ENCODE data around the gene MT3.

The MT3 gene

DNA sequence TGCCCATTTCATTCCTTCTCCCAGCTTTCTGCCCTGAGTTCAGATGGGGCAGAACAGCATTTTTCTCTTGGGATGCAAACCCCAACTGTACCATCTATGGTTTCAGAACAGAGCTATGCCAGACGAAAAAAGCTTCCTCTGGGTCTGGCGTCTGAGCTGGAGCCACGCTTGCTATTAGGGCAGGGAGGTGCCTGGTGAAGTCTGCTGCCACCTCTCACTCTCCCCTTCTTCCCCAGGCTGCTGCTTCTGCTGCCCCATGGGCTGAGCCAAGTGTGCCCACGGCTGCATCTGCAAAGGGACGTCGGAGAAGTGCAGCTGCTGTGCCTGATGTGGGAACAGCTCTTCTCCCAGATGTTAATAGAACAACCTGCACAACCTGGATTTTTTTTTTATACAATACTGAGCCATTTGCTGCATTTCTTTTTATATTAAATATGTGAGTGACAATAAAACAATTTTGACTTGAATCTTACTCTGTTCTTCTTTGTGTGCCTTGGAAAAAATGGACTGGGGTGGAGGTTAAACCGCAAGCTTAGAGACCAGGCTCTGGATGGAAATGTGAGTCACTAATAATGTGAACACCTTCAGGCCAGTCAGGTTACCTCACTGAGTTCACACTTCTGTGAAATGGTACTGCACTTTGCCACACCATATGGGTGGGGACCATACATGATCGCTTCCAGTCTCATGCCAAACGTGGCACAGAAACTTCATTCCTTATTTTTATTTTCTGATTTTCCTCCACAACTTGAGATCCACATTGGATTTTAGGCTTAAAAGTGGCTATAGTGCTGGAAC is 47.5 kb downstream of the MT3 start:
- peaks cover 74% of the 10 kb centered on the region for H3K27me3 ChIP-seq (ENCODE audit: insufficient read depth, poor library complexity, severe bottlenecking)
- no peak for DNase-seq (ENCODE audit: low read depth in 1 of 2, low spot score in 1 of 2)
- H3K27ac ChIP-seq (replicated peaks) = no peak overlapping the region
- TF ChIP-seq, protein P1, sequence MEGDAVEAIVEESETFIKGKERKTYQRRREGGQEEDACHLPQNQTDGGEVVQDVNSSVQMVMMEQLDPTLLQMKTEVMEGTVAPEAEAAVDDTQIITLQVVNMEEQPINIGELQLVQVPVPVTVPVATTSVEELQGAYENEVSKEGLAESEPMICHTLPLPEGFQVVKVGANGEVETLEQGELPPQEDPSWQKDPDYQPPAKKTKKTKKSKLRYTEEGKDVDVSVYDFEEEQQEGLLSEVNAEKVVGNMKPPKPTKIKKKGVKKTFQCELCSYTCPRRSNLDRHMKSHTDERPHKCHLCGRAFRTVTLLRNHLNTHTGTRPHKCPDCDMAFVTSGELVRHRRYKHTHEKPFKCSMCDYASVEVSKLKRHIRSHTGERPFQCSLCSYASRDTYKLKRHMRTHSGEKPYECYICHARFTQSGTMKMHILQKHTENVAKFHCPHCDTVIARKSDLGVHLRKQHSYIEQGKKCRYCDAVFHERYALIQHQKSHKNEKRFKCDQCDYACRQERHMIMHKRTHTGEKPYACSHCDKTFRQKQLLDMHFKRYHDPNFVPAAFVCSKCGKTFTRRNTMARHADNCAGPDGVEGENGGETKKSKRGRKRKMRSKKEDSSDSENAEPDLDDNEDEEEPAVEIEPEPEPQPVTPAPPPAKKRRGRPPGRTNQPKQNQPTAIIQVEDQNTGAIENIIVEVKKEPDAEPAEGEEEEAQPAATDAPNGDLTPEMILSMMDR (IDR thresholded peaks at IDR 0.05; ENCODE audit: insufficient read depth, low read length) = no peak
- TF ChIP-seq GABPA (IDR thresholded peaks at IDR 0.05; ENCODE audit: low read depth) (no peak), SPI1 (IDR thresholded peaks at IDR 0.05; ENCODE audit: borderline replicate concordance, low read depth) (no peak), POLR2AphosphoS5 (IDR thresholded peaks at IDR 0.05; ENCODE audit: low read depth) (no peak)
- TF ChIP-seq, protein P2, sequence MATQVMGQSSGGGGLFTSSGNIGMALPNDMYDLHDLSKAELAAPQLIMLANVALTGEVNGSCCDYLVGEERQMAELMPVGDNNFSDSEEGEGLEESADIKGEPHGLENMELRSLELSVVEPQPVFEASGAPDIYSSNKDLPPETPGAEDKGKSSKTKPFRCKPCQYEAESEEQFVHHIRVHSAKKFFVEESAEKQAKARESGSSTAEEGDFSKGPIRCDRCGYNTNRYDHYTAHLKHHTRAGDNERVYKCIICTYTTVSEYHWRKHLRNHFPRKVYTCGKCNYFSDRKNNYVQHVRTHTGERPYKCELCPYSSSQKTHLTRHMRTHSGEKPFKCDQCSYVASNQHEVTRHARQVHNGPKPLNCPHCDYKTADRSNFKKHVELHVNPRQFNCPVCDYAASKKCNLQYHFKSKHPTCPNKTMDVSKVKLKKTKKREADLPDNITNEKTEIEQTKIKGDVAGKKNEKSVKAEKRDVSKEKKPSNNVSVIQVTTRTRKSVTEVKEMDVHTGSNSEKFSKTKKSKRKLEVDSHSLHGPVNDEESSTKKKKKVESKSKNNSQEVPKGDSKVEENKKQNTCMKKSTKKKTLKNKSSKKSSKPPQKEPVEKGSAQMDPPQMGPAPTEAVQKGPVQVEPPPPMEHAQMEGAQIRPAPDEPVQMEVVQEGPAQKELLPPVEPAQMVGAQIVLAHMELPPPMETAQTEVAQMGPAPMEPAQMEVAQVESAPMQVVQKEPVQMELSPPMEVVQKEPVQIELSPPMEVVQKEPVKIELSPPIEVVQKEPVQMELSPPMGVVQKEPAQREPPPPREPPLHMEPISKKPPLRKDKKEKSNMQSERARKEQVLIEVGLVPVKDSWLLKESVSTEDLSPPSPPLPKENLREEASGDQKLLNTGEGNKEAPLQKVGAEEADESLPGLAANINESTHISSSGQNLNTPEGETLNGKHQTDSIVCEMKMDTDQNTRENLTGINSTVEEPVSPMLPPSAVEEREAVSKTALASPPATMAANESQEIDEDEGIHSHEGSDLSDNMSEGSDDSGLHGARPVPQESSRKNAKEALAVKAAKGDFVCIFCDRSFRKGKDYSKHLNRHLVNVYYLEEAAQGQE (IDR thresholded peaks at IDR 0.05; ENCODE audit: insufficient replicate concordance, low read depth) = no peak
- H3K4me3 ChIP-seq (replicated peaks; ENCODE audit: insufficient read depth, low read length) = no peak overlapping the region

DNA sequence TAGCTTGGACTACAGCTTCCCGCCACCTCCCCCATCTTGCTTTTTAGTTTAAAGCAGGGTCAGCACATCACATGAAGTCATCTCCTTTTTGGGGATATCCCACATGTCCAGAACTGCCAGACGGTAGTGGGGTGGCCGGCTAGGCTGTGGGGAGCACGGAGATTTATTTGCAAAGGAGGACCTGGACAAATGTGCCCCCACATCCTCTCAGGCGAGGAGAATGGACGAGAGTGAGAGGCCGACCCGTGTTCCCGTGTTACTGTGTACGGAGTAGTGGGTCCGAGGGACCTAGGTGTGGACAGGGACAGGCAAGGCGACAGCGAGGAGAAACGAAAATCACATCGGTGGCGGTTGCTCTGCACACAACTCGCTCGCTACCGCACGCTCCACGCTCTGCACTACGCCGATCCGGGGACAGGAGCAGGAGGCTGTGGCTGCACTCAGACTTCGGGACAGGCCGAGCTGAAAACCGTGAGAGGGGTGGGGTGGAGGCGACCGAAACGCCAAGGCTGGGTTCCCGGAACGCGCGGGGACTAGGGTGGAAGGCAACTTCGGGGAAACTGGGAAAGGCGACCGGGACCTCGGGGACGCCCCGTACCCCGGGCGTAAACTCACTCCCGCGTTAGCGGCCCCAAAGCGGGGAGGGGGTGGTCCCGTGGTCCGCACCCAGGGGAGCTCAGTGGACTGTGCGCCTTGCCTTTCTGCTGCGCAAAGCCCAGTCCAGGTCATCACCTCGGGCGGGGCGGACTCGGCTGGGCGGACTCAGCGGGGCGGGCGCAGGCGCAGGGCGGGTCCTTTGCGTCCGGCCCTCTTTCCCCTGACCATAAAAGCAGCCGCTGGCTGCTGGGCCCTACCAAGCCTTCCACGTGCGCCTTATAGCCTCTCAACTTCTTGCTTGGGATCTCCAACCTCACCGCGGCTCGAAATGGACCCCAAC is 48.8 kb downstream of the MT3 start, which contains the start of gene MT1A:
MT1A (plus strand) TSS at position 853 of the 937 bp plus-strand sequence; CDS start at position 926, 73 bp downstream.
- DNase-seq (ENCODE audit: low read depth in 1 of 2, low spot score in 1 of 2) = no peak
- TF ChIP-seq, protein P1 (IDR thresholded peaks at IDR 0.05; ENCODE audit: insufficient read depth, low read length) = no peak
- TF ChIP-seq POLR2AphosphoS5 (IDR thresholded peaks at IDR 0.05; ENCODE audit: low read depth) (no peak), SPI1 (IDR thresholded peaks at IDR 0.05; ENCODE audit: borderline replicate concordance, low read depth) (no peak), GABPA (IDR thresholded peaks at IDR 0.05; ENCODE audit: low read depth) (no peak)
- TF ChIP-seq, protein P2 (IDR thresholded peaks at IDR 0.05; ENCODE audit: insufficient replicate concordance, low read depth) = no peak
- Histone ChIP-seq H3K27me3 (ENCODE audit: insufficient read depth, poor library complexity, severe bottlenecking) (peaks cover 66% of the 10 kb centered on the region), H3K27ac (replicated peaks) (no peak within 1 kb of the TSS), H3K4me3 (replicated peaks; ENCODE audit: insufficient read depth, low read length) (no peak within 1 kb of the TSS)

DNA sequence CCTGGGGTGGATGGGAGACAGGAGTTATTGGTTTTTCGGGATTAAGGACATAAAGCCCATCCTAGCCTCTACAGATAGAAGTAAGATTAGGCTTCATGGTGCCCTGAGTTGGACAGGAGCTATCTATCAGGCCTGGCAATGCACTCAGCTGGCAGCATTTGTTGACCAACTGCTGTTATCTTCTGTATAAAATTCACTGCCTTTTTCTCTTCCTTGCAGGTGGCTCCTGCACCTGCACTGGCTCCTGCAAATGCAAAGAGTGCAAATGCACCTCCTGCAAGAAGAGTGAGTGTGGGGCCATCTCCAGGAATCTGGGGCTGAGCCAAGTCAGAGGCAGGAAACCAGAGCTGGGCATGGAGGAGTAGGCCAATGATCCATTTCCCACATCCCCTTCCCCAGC is 49.7 kb downstream of the MT3 start:
- no peak for DNase-seq (ENCODE audit: low read depth in 1 of 2, low spot score in 1 of 2)
- Histone ChIP-seq H3K4me3 (replicated peaks; ENCODE audit: insufficient read depth, low read length) (no peak overlapping the region), H3K27me3 (ENCODE audit: insufficient read depth, poor library complexity, severe bottlenecking) (peaks cover 73% of the 10 kb centered on the region), H3K27ac (replicated peaks) (no peak overlapping the region)
- no peak for TF ChIP-seq SPI1 (IDR thresholded peaks at IDR 0.05; ENCODE audit: borderline replicate concordance, low read depth)
- no peak for TF ChIP-seq POLR2AphosphoS5 (IDR thresholded peaks at IDR 0.05; ENCODE audit: low read depth)
- TF ChIP-seq, protein P2 (IDR thresholded peaks at IDR 0.05; ENCODE audit: insufficient replicate concordance, low read depth) = no peak
- no peak for TF ChIP-seq GABPA (IDR thresholded peaks at IDR 0.05; ENCODE audit: low read depth)
- TF ChIP-seq, protein P1 (IDR thresholded peaks at IDR 0.05; ENCODE audit: insufficient read depth, low read length) = no peak
